Cardiac atrium fibroblast (primary cell): ENCODE data around the gene CHGA. TPM values are rescaled to one million over a fixed set of nuclear protein-coding genes. Genes with fewer than 3 reads are reported as not detected.

Experiments used
- total RNA-seq: library from RNA; depleted of rRNA; stranded (reverse); fragments of >200 nt; gene quantifications from 2 replicates; pipeline ENCODE4 v1.2.3, GENCODE V29; 2015

The CHGA gene
- 1.6 TPM in 1 of 2 replicates, not detected in the other for total RNA-seq

GRCh38 chr14:92922883-92923743, at the start of gene CHGA:
Gene CHGA, plus strand, starts transcription at chr14:92923150. Its CDS starts 210 bp downstream, at chr14:92923360.

Other genes with a start within 250 kb of the CHGA start
- gene LGMN, start 174.5 kb upstream of the CHGA start, total RNA-seq, result 99.5 and 147 TPM in 2 replicates
- gene GOLGA5, start 128.8 kb upstream of the CHGA start, total RNA-seq, result 42.2 and 46.3 TPM in 2 replicates
- 32.9 and 37.7 TPM in 2 replicates for gene ITPK1, start 192.8 kb downstream of the CHGA start, total RNA-seq